Activated T-cell treated with anti-CD3 and anti-CD28 coated beads, Interleukin-2, amount 50 U/mL, for 1 hour (primary cell): ENCODE results near the gene GAB1.

Experiments used
- DNase-seq: peaks from one replicate; pipeline ENCODE4 v3.0.0-alpha.2; 2020

Gene GAB1

DNA sequence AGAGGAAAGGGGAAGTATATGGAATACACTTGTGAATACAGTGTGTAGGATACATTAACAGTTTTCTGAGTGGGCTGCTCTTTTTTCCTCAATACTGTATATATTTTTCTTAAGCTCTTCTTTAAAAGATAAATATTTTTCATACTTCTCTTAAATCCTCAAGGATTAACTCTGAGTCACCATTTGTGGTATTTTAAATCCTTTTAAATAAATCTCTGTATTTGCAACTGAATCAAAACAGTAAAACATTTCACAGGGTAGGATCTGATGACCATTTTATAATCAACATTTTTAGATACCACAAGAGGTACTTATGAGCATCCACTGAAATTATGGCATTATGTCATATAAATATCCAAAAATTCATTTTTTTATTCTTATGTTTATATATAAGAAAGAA, 87.6 kb downstream of the GAB1 start:
- no peak for DNase-seq

DNA sequence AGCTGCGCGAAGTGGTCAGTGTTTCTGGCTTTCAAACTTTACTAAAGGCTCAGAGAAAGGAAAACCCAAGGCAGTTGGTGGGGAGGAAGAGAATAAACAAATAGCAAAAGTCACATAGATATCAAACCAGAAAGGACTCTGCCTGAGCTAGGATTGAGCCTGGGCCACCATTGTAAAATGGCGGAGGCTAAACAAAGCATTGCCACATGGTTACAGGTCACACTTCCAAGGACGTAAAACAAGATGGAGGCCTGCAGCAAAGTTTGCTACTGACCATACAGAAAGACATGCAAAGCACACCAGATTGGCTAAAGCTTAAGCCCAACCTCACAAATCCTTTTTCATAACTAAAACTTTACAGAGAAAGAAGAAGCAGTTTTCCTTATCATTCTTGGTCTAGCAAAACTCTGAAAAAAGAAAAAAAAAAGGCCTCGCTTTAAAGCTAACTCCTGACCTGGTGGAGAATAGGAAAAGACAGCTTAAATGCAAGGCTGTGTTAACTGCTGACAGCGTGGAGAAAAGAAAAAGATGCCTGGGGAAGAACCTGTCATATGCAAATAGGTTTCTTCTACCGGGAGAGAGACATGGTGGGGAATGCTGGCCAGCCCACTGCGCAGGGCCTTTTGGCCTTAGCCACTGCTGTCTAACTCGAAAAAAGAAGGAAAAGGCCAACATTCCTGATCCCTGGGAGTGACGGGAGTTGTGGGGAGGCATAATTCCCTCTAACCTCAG, 95.0 kb downstream of the GAB1 start:
- no peak for DNase-seq

DNA sequence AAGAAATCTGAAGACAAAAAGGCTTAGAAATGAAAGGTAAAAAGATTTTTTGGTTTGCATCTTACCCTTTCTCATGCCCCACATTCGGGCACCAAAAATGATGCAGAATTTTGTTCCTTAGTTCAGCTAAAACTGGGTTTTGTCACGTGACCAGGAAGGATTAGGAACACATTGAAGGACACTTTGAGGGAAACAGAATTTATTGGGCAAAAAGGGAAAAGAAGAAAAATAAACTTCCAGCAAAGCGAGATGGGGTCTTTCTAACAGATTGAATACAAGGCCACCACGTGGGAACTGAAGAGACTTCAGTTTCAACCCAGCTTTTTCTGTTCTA, 95.5 kb downstream of the GAB1 start:
- no peak for DNase-seq

- DNase-seq, result no peak
These were observed 96.6 kb downstream of the GAB1 start for GRCh38 chr4:143433231-143433630.

DNA sequence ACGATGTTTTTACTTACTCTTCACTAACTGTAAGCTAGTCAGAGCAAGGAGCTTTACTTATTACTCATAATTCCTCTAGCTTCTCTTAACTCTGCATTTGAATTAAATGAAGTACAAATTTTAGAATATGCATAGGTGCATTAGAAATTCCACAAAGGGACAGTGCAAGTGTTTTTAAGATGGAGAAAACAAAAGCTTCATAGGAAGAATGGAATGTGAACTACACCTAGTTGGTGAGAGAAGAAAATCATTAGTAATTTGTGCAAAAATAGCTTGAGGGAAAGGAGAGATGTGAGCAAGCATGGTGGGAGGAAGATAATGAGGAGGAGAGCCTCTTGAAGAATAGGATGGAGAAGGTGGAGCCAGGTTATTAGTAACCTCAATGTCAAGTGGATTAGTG, 99.3 kb downstream of the GAB1 start:
- DNase-seq, result no peak

- no peak for DNase-seq
These were observed 100.8 kb downstream of the GAB1 start for GRCh38 chr4:143437476-143437875.

DNA sequence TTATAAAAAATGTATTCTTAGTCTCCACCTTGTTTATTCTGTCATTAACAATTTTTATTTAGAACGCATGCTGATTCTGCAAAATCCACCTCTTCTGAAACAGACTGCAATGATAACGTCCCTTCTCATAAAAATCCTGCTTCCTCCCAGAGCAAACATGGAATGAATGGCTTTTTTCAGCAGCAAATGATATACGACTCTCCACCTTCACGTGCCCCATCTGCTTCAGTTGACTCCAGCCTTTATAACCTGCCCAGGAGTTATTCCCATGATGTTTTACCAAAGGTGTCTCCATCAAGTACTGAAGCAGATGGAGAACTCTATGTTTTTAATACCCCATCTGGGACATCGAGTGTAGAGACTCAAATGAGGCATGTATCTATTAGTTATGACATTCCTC, 101.3 kb downstream of the GAB1 start:
- no peak for DNase-seq

- DNase-seq, result no peak
These were observed 102.0 kb downstream of the GAB1 start for GRCh38 chr4:143438710-143439109.

GRCh38 chr4:143441109-143441508, 104.4 kb downstream of the GAB1 start:
- no peak for DNase-seq

GRCh38 chr4:143441678-143442077, 105.0 kb downstream of the GAB1 start:
- no peak for DNase-seq

GRCh38 chr4:143443728-143444127, 107.1 kb downstream of the GAB1 start:
- DNase-seq, result no peak

- no peak for DNase-seq
These were observed 114.5 kb downstream of the GAB1 start for GRCh38 chr4:143451186-143451585.

- DNase-seq, result no peak
These were observed 118.5 kb downstream of the GAB1 start for GRCh38 chr4:143455211-143455610.

GRCh38 chr4:143458966-143459365, 122.3 kb downstream of the GAB1 start:
- DNase-seq, result no peak

- DNase-seq, result no peak
These were observed 136.9 kb downstream of the GAB1 start for GRCh38 chr4:143473334-143474126.

- no peak for DNase-seq
These were observed 140.8 kb downstream of the GAB1 start for GRCh38 chr4:143477487-143477886.

- DNase-seq, result no peak
These were observed 144.7 kb downstream of the GAB1 start for GRCh38 chr4:143481361-143481760.

DNA sequence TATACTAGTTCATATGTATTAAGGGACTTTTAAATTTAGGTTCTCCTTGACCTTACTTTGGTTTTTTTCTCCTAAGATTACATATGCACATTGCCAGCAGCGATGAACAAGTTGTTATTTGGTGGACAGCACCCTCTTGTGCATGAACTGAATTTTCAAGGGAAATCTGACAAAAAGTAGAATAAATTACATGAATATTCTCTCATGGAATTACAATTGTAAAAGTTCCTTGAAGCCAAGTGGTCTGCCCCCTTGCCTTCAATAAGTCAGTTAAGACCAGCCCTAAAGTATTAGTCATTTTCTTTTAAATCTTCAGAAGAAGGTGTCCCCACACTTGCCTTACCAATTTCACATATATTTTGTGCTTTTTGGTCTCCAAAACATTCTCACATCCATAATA, 146.2 kb downstream of the GAB1 start:
- DNase-seq, result no peak

DNA sequence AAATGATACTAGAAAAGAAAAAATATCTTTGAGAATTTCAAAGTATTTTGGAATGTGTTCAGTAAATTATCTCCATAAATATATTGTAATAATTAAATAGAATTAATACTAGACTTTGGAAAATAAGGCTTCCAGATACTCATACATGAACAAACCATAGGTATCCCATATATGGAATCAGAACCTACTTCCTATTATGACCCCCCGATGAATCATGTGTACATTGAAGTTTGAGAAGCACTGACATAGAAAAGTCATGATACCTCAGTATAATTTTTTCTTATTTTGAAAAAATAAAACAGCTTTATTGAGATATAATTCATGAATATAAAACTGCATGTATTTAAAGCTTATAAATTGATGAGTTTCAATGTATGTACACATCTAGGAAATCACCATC, 149.6 kb downstream of the GAB1 start:
- DNase-seq, result no peak

DNA sequence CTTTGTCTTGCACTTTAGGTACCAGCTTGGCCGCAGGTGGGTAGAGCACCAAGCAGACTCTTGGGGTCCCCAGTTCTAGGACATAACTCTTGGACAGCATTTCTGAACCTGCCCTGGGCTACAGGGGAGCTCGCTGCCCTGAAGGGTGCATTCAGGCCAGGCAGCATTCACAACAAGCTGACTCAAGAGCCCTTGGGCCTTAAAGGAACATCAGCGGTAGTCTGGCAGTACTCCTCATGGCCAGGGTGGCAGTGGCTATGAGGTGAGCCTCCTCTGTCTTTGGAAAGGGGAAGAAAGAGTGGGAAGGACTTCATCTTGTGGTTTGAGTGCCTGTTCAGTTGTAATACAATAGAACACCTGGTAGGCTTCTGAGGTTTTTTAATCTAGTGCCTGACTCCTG, 152.0 kb downstream of the GAB1 start:
- no peak for DNase-seq

- no peak for DNase-seq
These were observed 152.4 kb downstream of the GAB1 start for GRCh38 chr4:143489106-143489505.

DNA sequence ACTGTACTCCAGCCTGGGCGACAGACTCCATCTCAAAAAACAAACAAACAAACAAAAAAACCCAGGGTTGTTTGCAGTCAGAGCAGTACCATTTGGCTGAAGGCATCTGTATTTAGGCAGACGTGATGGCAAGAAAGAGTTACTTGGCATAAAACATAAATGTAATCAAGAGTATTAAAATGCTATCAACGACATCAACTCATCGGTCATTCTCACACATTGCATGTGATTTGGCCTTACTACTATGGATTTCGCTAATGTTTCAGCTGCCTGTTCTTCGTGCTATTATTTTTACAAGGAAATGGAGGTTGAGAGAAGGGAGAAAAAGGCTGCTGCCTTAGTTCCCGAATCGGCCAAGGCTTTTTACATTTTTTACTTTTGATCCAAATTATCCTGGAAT, 161.3 kb downstream of the GAB1 start:
- DNase-seq, result no peak

DNA sequence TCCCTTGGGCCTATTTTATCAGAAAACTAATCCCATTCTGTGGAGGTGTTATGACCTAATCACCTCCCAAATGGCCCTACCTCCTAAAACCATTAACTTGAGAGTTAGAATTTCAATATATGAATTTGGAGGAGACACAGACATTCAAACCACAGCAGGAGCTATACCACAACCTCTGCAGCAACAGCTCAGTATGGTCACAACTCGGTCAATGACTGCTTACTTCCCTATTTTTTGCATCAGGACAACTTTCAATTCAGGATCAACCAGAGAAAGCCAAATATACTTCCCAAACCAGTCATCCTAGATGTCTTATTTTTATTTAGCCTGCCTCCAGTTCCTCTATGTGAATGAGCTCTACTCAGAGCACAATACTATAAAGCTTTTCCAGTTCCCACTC, 165.6 kb downstream of the GAB1 start:
- DNase-seq, result no peak

DNA sequence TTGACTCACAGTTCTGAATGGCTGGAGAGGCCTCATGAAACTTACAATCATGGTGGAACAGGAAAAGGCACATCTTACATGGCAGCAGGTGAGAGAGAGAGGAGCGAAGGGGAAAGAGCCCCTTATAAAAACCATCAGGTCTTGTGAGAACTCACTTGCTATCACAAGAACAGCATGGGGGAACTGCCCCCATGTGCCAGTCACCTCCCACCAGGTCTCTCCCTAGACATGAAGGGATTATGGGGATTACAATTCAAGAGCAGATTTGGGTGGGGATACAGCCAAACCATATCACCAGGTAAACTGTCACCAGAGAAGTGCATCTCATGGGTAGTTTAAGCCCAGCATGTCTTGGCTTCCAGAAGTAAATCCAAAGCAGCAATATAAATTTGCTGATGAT, 169.4 kb downstream of the GAB1 start:
- DNase-seq, result no peak

GRCh38 chr4:143511906-143512305, 175.2 kb downstream of the GAB1 start:
- DNase-seq, result no peak
